Panc1 (cell line): ENCODE data around the gene HMGB1.

Source experiments
- CTCF ChIP-seq: fragments of 450-650 bp; IDR thresholded peaks from 2 replicates; pipeline ENCODE4 v1.5.1; 2017; ENCODE audit warnings: mild to moderate bottlenecking
- POLR2AphosphoS5 ChIP-seq: IDR thresholded peaks from 2 replicates; pipeline ENCODE4 v1.6.1; 2012; ENCODE audit warnings: mild to moderate bottlenecking, low read depth, low read length, moderate library complexity
- REST ChIP-seq, 2 experiments: IDR thresholded peaks; 2 replicates each; pipeline ENCODE4 v1.6.1; 2011 to 2012; ENCODE audit warnings: low read depth in 2 of 2, control low read depth in 1 of 2, low read length in 1 of 2, mild to moderate bottlenecking in 1 of 2, moderate library complexity in 1 of 2; ENCODE audit not compliant: insufficient read depth in 1 of 2
- SIN3A ChIP-seq: IDR thresholded peaks from 2 replicates; pipeline ENCODE4 v1.6.1; 2012; ENCODE audit warnings: low read depth, mild to moderate bottlenecking, low read length, moderate library complexity, borderline replicate concordance; ENCODE audit not compliant: insufficient read depth

- no peak for TF ChIP-seq CTCF
- no peak for TF ChIP-seq SIN3A
- no peak for TF ChIP-seq POLR2AphosphoS5
- no peak for TF ChIP-seq REST (IDR thresholded peaks at IDR 0.05; ENCODE audit: insufficient read depth in 1 of 2, low read depth in 2 of 2, low read length in 1 of 2)
These were observed 14.1 kb upstream of the HMGB1 start for GRCh38 chr13:30479883-30480219.
